GM06990 (cell line): Measurements from ENCODE around the gene SLC45A3.

Source experiments
- DNase-seq: peaks from one replicate; pipeline ENCODE4 v3.0.0-alpha.2; 2011; ENCODE audit not compliant: insufficient read length; ENCODE audit errors: extremely low read depth
- H3K27me3 ChIP-seq: replicated peaks from 2 replicates; pipeline ENCODE4 v1.6.0; 2011; ENCODE audit warnings: low read length; ENCODE audit not compliant: control insufficient read depth, insufficient read depth
- H3K36me3 ChIP-seq: 2 replicates; pipeline ENCODE4 v1.5.1; 2011; ENCODE audit warnings: low read length; ENCODE audit not compliant: control insufficient read depth, insufficient read depth
- H3K4me3 ChIP-seq: replicated peaks from 2 replicates; pipeline ENCODE4 v1.5.1; 2011; ENCODE audit warnings: low read depth, mild to moderate bottlenecking, control low read depth, low read length
- TF ChIP-seq, protein P1 (sequence below): IDR thresholded peaks from 2 replicates; pipeline ENCODE4 v1.5.1; 2011; ENCODE audit warnings: low read length, control low read depth, mild to moderate bottlenecking, inconsistent platforms; ENCODE audit not compliant: insufficient read depth, poor library complexity, severe bottlenecking

Gene SLC45A3

DNA sequence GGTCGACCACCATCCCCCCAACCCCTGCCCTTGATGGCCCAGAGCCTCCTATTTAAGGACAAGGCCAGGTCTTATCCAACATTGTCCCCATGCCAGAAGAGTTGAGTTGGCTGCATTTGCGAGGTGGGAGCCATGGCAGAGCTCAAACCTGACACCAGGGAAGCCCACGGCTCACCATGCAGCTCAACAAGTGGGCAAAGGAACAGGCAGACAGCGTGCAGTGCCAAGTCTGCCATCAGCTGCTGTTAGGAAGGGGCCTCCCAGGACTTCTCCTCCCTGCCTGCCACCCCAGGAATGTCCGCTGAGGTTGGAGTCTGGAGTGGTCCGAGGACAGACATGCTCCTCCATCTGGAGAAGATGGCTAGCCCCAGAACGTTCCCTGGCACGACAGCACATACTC is 19.9 kb downstream of the SLC45A3 start:
- TF ChIP-seq, protein P1, sequence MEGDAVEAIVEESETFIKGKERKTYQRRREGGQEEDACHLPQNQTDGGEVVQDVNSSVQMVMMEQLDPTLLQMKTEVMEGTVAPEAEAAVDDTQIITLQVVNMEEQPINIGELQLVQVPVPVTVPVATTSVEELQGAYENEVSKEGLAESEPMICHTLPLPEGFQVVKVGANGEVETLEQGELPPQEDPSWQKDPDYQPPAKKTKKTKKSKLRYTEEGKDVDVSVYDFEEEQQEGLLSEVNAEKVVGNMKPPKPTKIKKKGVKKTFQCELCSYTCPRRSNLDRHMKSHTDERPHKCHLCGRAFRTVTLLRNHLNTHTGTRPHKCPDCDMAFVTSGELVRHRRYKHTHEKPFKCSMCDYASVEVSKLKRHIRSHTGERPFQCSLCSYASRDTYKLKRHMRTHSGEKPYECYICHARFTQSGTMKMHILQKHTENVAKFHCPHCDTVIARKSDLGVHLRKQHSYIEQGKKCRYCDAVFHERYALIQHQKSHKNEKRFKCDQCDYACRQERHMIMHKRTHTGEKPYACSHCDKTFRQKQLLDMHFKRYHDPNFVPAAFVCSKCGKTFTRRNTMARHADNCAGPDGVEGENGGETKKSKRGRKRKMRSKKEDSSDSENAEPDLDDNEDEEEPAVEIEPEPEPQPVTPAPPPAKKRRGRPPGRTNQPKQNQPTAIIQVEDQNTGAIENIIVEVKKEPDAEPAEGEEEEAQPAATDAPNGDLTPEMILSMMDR = no peak
- no peaks in the 10 kb centered on the region; the same call in none of the 2 replicates for H3K36me3 ChIP-seq
- H3K27me3 ChIP-seq = no peaks in the 10 kb centered on the region
- H3K4me3 ChIP-seq = no peak overlapping the region
- no peak for DNase-seq

DNA sequence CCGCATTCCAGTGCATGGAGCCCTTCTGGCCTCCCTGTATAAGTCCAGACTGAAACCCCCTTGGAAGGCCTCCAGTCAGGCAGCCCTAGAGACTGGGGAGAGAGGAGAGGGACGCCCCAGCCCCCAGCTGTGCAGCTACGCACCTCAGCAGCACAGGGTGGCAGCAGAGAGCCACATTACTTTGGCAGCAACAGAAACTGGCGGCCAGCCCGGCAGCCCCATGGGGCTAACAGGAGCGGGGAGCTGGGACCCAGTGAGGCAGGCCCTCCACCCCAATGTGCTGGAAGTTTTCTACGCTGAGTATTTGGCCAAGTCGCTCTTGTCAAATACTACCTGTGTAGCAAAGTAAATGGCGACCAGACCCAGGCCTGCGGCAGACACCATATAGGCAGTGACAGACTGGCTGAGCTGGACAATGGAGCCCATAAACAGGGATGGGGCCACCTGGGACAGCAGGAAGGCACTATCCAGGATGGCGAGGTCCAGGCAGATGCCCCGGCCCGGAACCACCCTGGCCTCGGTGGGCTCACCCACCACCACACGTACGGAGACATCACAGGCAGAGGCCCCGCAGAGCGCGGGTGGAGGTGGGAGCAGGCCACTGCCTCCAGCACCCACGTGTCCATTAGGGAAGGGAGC is 21.2 kb downstream of the SLC45A3 start:
- no peak overlapping the region for H3K4me3 ChIP-seq
- TF ChIP-seq, protein P1 = peak; percentile 95
- H3K27me3 ChIP-seq = no peaks in the 10 kb centered on the region
- H3K36me3 ChIP-seq = no peaks in the 10 kb centered on the region; the same call in none of the 2 replicates
- peak; percentile 62 for DNase-seq

DNA sequence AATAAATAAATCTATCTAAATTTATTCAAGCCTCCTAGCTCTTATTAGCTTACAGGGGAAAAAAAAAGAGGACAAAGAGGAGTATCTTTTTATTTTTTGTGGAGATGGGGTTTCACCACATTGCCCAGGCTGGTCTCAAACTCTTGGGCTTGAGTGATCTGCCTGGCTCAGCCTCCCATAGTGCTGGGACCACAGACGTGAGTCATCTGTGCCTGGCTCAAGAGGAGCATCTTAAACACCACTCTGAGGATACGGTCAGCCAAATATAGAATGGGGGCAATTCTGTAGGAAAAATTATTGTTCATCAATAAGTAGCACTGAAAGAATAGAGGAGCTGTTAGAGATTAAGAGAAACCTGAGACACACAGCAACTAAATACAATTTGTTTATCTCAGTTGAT is 24.1 kb downstream of the SLC45A3 start:
- TF ChIP-seq, protein P1 = no peak
- DNase-seq = no peak
- no peak overlapping the region for H3K4me3 ChIP-seq
- no peaks in the 10 kb centered on the region for H3K27me3 ChIP-seq
- no peaks in the 10 kb centered on the region; the same call in 1 of the 2 replicates for H3K36me3 ChIP-seq

DNA sequence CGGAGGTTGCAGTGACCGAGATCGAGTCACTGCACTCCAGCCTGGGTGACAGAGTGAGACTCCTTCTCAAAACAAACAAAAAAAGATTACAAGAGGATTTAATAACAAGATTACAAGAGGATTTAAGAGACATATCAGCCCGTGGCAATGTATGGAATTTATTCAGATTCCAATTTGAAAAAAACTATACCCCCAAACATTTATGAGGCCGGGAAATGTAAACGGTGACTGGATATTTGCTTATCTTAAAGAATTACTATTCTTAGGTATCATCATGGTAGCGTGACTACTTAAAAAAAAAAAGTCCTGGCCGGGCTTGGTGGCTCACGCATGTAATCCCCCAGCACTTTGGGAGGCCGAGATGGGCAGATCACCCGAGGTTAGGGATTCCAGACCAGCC is 27.3 kb downstream of the SLC45A3 start:
- TF ChIP-seq, protein P1 = no peak
- no peaks in the 10 kb centered on the region for H3K36me3 ChIP-seq
- no peak for DNase-seq

DNA sequence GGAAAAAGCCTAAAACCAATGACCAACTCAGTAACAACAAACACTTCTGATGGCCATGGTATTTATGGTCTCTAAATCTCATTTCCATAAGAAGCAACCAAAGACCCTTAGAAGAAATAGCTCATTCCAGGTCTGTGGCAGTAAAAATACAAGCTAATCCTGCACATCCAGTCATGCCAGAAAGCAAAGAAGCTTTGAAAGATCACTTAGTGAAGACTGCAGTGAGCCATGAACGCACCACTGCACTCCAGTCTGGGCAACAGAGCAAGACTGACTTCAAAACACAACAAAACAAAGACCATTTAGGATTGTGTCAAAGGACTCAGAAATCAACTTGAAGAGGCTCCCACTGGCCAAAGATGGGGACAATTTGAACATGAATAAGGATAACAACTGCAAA is 30.1 kb downstream of the SLC45A3 start:
- no peak for DNase-seq
- Histone ChIP-seq H3K27me3 (no peaks in the 10 kb centered on the region), H3K36me3 (no peaks in the 10 kb centered on the region), H3K4me3 (no peak overlapping the region)
- TF ChIP-seq, protein P1 = no peak

More for the DNA sequence above, 27.3 kb downstream of the SLC45A3 start:
- Histone ChIP-seq H3K4me3 (no peak overlapping the region), H3K27me3 (no peaks in the 10 kb centered on the region)

DNA sequence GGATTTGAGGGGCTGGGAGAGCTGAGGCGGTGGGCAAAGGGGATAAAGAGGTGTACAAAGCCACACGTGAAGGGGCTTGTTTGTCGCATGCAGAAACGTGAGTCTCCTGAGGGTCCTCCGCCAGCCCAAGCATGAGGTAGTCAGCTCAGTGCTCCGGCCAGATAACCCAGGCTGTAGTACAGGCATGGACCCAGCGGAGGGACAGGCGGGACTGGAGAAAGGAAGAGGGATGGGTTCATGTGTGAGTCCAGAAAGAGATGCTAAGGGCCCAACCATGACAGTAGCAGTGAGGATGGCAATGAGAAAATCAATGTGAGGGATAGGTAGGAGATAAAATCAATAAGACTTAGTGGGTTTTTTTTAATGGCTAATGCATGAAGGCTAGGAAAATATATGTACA is 34.8 kb downstream of the SLC45A3 start:
- DNase-seq = no peak
- Histone ChIP-seq H3K27me3 (no peaks in the 10 kb centered on the region), H3K36me3 (no peaks in the 10 kb centered on the region), H3K4me3 (no peak overlapping the region)
- TF ChIP-seq, protein P1 = no peak
